H1 (cell line): ENCODE results near the gene RAP2A. TPM values are rescaled to one million over a fixed set of nuclear protein-coding genes. Genes with fewer than 3 reads are reported as not detected.

Source experiments
- BRCA1 ChIP-seq: IDR thresholded peaks from 2 replicates; pipeline ENCODE4 v1.6.1; 2012; ENCODE audit warnings: low read depth, low read length, improper control_type of control experiment
- CBX5 ChIP-seq: fragments of 300-800, 300-1000 bp; sonication (generic); IDR thresholded peaks from 2 replicates; pipeline ENCODE4 v1.7.1; 2016; ENCODE audit warnings: antibody characterized with exemption, low read length, low read depth
- CTBP2 ChIP-seq: IDR thresholded peaks from 2 replicates; pipeline ENCODE4 v1.7.0; 2011; ENCODE audit warnings: borderline replicate concordance, mild to moderate bottlenecking, moderate library complexity, mixed read lengths, low read length; ENCODE audit not compliant: insufficient read depth, insufficient read length
- GABPA ChIP-seq: IDR thresholded peaks from 2 replicates; pipeline ENCODE4 v1.6.1; 2011; ENCODE audit warnings: mild to moderate bottlenecking, low read length, moderate library complexity, borderline replicate concordance; ENCODE audit not compliant: insufficient read depth
- PHF8 ChIP-seq: fragments of 200-600 bp; sonication (generic); conservative IDR thresholded peaks from 2 replicates; pipeline ENCODE4 v1.7.1; 2012; ENCODE audit warnings: low read depth, mild to moderate bottlenecking, inconsistent platforms, low read length, moderate library complexity
- RFX5 ChIP-seq: IDR thresholded peaks from 2 replicates; pipeline ENCODE4 v1.6.1; 2011; ENCODE audit warnings: low read depth, low read length, improper control_type of control experiment, borderline replicate concordance
- SIX5 ChIP-seq: IDR thresholded peaks from 2 replicates; pipeline ENCODE4 v1.6.1; 2011; ENCODE audit warnings: mild to moderate bottlenecking, low read depth, low read length
- SP2 ChIP-seq: IDR thresholded peaks from 2 replicates; pipeline ENCODE4 v1.6.1; 2012; ENCODE audit warnings: mild to moderate bottlenecking, low read length, inconsistent platforms
- SRF ChIP-seq: IDR thresholded peaks from 2 replicates; pipeline ENCODE4 v1.6.1; 2011; ENCODE audit warnings: mild to moderate bottlenecking, low read depth, low read length, moderate library complexity
- SUZ12 ChIP-seq: fragments of 200-600 bp; sonication (generic); IDR thresholded peaks from 2 replicates; pipeline ENCODE4 v1.6.1; 2012; ENCODE audit warnings: mild to moderate bottlenecking, inconsistent platforms, low read length, moderate library complexity, mixed read lengths
- polyA plus RNA-seq, 7 experiments: library from polyadenylated mRNA; depleted of rRNA in 3 of 7; stranded (reverse) in 5 of 7; unstranded in 2 of 7; fragments of >200 nt in 5 of 7; fragments of 200-250 nt in 2 of 7; gene quantifications; 1 replicate in 5 of 7; 2 replicates in 1 of 7; 4 replicates in 1 of 7; pipeline versions ENCODE4 v1.2.1 to v1.2.3, GENCODE V29; 2011 to 2013; ENCODE audit warnings: missing spikeins in 2 of 7, mixed read lengths in 2 of 7
- total RNA-seq: library from RNA; stranded (reverse); fragmentation: NEBNext Ultra II Directional; extraction: Animal tissue kit (Norgen Biotek cat#: 25700); gene quantifications from 2 replicates; pipeline ENCODE4 v1.2.1, GENCODE V29; 2021

The RAP2A gene
- total and polyA plus RNA-seq, 2 of the 8 experiments (the other 6 are each of a cell fraction or from before 2014, with no cell fraction given) = 8.4 to 43.4 TPM

DNA sequence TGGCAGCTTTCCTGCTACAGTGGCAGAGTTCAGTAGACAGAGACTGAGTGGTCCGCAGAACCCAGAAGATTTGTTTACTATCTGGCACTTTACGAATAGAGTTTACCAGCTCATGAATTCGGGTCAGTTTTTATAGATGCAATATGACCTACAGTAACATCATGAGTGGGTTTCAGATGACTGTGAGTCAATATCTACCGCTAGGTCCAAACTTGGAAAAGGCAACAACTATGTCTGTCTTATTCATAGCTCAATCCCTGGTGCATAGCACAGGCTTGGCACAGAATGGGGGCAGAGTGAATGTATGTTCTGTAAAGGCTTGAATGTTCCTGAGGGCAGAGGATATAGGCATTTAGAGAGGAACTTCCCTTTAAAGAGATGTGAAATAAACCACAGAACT, 65.2 kb downstream of the RAP2A start (continued):
- TF ChIP-seq BRCA1 (no peak), PHF8 (no peak), SIX5 (no peak), SUZ12 (no peak), GABPA (no peak), SP2 (no peak), SRF (no peak), CBX5 (no peak), CTBP2 (no peak), RFX5 (no peak)
